Inflammatory macrophage treated with lipopolysaccharide for 1 hour (primary cell): ENCODE results near the gene ABCD3.
"Not testable (repeated sequence)": the region's sequence is repeated elsewhere in the genome, so short reads cannot be mapped to it uniquely, and the experiment has no call there.

Experiments used
- DNase-seq, 2 donors: peaks; one replicate each; pipeline ENCODE4 v3.0.0-alpha.2; 2020 to 2022

ABCD3 gene

DNA sequence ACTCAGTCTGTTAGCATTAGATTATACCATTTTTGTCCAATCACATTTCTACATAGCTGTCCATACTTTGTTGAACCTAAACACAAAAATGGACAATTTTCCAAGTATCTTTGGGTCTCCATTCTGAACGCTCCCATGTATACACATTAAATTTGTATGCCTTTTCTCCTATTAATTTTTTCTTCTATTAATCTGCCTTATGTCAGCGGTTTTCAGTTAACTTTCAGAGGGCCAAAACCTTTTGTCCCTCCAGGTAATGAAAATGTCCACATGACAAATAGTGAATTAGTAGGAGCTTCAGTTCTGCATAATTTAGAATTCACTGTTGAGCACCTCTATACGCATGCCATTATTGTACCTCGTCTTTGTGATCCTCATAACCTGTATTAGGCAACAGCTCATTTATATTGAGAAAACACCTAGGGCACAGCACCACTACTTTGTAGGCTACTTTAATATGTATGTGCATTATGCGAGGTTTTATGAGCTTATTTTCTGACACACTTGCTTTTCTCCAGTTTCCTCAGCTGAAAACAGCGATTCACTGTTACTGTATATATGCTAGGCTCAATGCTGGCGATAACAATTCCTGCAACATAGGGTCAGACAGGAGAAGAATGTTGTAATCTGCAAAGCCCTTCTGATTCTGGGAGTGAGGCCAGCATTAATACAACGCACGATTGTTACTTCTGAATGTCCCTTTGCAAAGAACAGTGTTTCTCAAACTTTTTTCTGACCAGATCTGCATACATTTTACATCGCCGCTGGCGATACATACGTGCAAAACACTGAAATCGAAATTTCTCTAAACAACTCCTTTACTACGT lies 1.1 kb upstream of the ABCD3 start:
- no peak for DNase-seq

- DNase-seq: no peak
Observed at GRCh38 chr1:94417728-94417977, 536 bp upstream of the ABCD3 start.

GRCh38 chr1:94418664-94419655 lies 771 bp downstream of the ABCD3 start:
- peak; percentile 11 to 16 for DNase-seq

GRCh38 chr1:94422115-94422820 lies 4.1 kb downstream of the ABCD3 start:
- no peak for DNase-seq

DNA sequence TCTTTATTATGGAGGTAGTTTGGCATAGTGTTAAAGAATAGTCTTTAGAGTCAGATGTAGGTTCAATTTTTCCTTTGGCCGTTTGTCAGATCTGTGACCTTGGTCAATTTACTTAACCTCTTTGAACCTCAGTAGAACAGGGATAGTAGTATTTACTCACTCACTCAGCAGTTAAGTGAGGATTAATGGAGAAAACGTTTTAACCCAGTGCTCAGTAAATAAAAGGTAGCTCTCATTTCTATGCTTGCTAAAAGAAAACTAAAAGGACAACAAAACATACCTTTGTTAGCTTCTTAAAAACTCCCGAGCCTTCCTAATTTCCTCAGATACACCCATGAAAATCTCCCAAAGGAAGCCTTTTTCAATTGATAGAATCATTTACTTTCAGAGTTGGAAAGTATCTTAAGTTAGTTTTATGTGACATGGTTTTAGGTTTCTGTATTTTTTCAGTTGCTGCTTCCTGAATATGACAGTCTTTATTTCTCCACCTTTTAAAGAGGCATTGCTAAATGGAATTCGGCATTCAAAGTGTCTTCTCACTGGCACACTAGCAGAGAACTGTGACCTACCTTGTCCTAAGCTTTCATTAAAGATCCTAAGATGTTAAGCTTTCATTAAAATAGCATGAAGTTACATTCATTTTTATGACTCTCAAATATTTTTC lies 7.8 kb downstream of the ABCD3 start:
- no peak for DNase-seq

DNA sequence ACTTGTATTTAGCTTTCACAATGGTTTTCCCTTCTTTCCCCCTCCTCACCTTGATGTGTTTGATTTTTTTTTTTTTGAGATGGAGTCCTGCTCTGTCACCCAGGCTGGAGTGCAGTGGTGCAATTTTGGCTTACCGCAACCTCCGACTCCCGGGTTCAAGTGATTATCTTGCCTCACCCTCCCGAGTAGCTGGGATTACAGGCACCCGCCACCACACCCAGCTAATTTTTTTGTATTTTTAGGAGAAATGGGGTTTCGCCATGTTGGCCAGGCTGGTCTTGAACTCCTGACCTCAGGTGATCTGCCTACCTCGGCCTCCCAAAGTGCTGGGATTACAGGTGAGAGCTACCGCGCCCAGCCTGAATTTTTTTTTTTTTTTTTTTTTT lies 8.3 kb downstream of the ABCD3 start:
- DNase-seq: not testable (repeated sequence)

DNA sequence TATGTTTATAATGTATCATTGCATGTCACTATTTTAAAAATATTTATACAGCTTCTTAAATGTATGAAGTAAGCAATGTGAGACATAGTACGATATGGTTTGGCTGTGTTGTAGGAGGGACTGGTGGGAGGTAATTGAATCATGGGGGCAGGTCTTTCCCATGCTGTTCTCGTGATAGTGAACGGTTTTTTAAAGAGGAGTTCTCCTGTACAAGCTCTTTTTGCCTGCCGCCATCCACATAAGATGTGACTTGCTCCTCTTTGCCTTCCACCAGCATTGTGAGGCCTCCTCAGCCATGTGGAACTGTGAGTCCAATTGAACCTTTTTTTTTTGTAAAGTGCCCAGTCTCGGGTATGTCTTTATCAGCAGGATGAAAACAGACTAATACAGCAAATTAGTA lies 10.3 kb downstream of the ABCD3 start:
- no peak for DNase-seq

- DNase-seq: not testable (repeated sequence)
Observed at GRCh38 chr1:94428927-94429528, 10.8 kb downstream of the ABCD3 start.

DNA sequence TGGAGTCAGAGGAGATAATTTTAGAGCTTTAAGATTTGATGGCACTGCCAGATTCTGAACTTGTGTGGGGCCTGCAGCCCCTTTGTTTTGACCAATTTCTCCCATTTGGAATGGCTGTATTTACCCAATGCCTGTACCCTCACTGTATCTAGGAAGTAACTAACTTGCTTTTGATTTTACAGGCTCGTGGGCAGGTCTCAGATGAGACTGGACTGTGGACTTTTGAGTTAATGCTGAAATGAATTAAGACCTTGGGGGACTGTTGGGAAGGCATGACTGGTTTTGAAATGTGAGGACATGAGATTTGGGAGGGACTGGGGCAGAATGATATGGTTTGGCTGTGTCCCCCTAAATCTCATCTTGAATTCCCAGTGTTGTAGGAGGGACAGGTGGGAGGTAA lies 11.9 kb downstream of the ABCD3 start:
- not testable (repeated sequence) for DNase-seq

GRCh38 chr1:94433866-94434265 lies 15.7 kb downstream of the ABCD3 start:
- no peak for DNase-seq

- no peak for DNase-seq
Observed at GRCh38 chr1:94434365-94435045, 16.3 kb downstream of the ABCD3 start.

GRCh38 chr1:94438692-94439276 lies 20.6 kb downstream of the ABCD3 start:
- no peak for DNase-seq

DNA sequence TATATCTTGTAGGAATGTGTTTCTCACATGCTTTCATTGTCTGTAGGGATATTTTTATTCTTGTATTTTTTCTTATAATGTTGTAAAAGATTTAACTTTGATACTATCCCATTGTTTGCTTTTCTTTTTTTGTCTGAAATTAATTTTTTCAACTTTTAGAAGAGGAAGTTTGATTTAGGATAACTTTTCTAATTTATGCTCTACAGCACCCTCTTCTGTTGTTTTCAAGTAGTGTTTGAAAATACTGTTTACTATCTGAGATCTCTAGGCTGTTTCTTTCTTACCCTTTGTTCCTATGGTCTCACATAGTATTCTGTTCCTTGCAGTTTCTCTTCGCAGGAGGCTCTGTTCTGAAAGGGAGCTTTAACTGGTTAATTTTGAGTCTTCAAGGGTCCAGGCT lies 21.9 kb downstream of the ABCD3 start:
- no peak for DNase-seq

DNA sequence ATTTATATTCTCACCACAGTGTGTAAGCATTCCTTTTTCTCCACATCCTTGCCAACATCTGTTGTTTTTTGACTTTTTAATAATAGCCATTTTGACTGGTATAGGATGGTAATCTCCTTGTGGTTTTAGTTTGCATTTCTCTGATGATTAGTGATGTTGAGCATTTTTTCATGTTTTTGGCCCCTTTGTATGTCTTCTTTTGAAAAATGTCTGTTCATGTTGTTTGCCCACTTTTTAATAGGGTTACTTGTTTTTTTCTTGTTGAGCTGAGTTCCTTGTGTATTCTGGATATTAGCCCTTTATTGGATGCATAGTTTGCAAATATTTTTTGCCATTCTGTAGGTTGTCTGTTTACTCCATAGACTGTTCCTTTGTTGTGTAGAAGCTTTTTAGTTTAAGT lies 24.9 kb downstream of the ABCD3 start:
- not testable (repeated sequence) for DNase-seq

DNA sequence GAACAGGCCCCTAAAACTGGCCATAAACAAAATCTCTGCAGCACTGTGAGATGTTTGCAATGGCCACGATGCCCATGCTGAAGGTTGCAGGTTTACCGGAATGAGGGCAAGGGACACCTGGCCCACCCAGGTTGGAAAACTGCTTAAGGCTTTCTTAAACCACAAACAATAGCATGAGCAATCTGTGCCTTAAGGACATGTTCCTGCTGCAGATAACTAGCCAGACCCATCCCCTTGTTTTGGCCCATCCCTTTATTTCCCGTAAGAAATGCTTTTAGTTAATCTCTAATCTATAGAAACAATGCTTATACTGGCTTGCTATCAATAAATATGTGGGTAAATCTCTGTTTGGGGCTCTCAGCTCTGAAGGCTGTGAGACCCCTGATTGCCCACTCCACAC lies 26.6 kb downstream of the ABCD3 start:
- DNase-seq: not testable (repeated sequence)

DNA sequence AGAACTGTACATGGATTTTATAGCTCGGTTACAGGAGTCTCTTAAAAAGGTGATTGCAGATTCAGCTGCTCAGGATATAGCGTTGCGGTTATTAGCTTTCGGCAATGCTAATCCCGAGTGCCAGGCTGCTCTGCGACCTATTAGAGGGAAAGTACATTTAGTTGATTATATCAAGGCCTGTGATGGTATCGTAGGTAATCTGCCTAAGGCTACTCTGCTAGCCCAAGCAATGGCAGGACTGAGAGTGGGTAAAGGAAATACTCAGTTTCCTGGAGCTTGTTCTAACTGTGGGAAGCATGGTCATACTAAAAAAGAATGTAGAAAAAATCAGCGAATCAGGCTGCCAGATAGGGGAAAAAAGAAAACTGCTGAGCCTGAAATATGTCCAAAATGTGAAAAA lies 27.5 kb downstream of the ABCD3 start:
- DNase-seq: not testable (repeated sequence)

DNA sequence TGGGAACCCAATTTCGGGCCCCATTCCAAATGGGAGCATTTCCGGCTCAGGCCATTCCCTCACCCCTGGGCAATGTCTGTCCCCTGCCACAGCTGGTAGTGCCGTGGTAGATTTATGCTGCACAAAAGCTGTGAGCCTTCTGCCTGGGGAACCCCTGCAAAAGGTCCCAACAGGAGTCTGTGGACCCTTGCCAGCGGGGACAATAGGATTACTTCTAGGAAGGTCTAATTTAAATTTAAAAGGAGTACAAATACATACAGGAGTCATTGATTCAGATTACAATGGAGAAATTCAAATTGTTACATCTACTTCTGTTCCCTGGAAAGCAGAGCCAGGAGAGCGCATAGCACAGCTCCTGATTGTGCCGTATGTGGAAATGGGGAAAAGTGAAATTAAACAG lies 28.0 kb downstream of the ABCD3 start:
- DNase-seq: not testable (repeated sequence)

- not testable (repeated sequence) for DNase-seq
Observed at GRCh38 chr1:94448741-94449140, 30.6 kb downstream of the ABCD3 start.

DNA sequence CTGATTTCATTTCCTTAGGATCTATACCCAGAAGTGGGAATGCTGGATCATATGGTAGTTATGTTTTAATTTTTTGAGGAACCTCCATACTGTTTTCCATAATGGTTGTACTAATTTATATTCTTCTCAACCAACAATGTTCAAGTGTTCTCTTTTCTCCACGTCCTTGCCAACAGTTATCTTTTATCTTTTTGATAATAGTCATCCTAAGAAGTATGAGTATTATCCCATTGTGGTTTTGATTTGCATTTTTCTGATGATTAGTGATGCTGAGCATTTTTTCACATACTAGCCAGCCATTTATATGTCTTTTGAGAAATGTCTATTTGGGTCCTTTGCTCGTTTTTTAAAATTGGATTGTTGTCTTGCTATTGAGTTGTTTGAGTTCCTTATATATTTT lies 38.5 kb downstream of the ABCD3 start:
- no peak for DNase-seq

- no peak for DNase-seq
Observed at GRCh38 chr1:94462606-94463005, 44.4 kb downstream of the ABCD3 start.

- peak; percentile 17 to 36 for DNase-seq
Observed at GRCh38 chr1:94463056-94463764, 45.0 kb downstream of the ABCD3 start.
